ENCODE measurements around the gene LDHA.

GRCh38 chr11:18390088-18390487, 4.3 kb upstream of the LDHA start:
- no peak for TF ChIP-seq CTCF (IDR thresholded peaks at IDR 0.05)
- TF ChIP-seq POLR2A (IDR thresholded peaks at IDR 0.05) = no peak
